HG03108 (cell line): ENCODE measurements around the gene NEXN.

Experiments
- ATAC-seq: cut with Tn5 transposase; IDR thresholded peaks from one replicate; pipeline ENCODE4 v1.9.1; 2021; ENCODE audit warnings: moderate library complexity; ENCODE audit not compliant: unreplicated experiment

The NEXN gene

GRCh38 chr1:77888081-77888780 lies at the start of gene NEXN:
TSS of gene NEXN (plus strand) at chr1:77888624. CDS start at chr1:77916107, 27,483 bp downstream.
- ATAC-seq, result no peak

DNA sequence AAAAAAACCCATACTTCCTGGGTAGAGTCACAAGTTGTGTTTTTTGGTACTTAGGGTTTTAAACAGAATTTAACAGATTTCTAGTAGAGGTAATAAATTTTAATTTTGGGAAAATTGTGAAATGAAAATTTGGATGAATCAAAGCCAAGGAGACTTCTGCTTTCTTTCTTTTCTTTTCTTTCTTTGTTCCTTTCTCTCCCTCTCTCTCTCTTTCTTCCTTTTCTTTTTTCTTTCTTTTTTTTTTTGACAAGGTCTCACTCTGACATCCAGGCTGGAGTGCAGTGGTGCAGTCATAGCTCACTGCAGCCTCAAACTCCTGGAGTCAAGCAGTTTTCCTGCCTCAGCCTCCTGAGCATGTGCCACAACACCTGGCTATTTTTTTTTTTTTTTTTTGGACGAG lies 46.9 kb upstream of the NEXN start:
- no peak for ATAC-seq

DNA sequence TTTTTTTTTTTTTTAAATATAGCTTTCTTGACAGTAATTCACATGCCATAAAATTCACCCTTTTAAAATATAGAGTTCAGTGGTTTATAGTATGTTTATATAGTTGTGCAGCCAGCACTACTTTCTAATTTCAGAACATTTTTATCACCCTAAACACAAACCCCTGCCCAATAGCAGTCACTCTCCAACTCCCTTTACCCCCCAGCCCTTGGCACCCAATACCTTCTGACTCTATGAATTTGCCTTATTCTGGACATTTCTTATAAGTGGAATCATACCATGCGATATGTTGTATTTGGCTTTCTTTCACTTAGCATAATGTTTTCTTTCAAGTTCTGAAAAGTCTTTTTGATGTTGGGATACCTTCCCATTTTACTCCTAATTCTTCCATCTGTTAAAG lies 42.5 kb upstream of the NEXN start:
- ATAC-seq, result no peak

DNA sequence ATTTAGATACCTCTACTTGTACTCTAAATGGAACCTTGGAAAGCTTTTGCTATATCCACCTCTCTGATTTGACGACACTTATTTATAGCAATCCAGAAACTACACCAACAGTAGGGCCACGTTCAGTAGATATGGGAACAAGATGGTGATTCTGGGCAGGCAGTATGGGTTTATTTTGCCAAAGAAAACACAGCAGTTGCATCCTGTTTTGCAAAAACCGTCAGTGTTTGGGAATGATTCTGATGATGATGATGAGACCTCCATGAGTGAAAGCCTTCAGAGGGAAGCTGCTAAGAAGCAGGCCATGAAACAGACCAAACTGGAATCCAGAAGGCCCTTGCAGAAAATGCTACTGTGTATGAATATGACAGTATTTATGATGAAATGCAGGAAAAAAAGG lies 41.5 kb upstream of the NEXN start:
- no peak for ATAC-seq

DNA sequence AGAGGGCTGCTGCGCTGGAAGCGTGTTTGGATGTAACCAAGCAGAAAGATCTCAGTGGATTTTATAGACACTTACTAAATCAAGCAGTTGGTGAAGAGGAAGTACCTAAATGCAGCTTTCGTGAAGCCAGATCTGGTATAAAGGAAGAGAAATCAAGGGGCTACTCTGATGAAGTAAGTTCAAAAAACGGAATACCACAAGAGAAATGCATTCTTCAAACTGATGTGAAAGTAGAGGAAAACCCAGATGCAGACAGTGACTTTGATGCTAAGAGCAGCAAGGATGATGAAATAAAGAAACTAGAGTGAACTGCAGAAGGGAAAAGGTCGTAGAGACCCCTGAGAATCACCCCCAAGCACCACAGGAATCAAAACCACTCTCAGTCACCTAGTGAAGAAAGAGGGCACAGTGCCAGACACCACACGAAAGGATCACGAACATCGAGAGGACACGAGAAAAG lies 40.8 kb upstream of the NEXN start:
- no peak for ATAC-seq

- ATAC-seq, result no peak
Observed at GRCh38 chr1:77850082-77850481, 38.3 kb upstream of the NEXN start.

GRCh38 chr1:77857552-77857951 lies 30.9 kb upstream of the NEXN start:
- no peak for ATAC-seq

GRCh38 chr1:77858725-77859124 lies 29.7 kb upstream of the NEXN start:
- no peak for ATAC-seq

GRCh38 chr1:77859248-77859647 lies 29.2 kb upstream of the NEXN start:
- ATAC-seq, result no peak

DNA sequence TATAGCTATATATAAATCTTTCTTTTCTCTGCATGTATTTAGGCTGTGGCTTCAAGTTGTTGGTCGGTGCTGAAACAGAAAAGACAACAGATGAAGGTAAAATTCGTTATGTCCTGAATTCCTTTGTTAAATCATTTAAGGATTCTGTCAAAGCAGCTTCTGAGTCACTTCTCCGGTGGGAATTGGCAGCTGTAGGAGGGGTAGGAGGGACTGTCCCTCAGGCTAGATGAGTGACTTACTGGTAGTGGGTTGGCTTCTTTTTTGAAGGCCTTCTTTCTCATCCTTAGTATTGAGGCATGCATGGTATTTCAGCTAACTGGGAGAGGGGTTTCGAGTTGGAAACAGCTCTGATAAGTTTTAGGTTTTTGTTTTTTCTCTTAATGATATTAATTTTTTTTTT lies 22.1 kb upstream of the NEXN start:
- no peak for ATAC-seq

DNA sequence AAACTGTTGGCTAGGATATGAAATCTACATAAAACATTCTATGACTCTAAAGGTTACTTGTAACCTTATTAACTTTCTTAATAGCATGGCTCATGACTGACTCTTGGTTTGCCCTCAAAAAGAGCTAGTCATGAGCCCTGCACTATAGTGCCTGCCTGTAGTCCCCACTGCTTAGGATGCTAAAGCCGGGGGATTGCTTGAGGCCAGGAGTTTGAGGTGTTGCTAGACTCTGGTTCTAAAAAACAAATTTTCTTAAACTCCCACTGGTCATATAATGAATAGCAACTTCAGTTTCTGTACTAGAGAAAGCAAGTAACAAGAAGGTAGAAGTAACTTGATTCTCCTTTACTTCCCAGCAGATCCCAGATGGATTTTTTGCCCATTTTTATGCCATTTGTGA lies 15.8 kb upstream of the NEXN start:
- ATAC-seq, result no peak

DNA sequence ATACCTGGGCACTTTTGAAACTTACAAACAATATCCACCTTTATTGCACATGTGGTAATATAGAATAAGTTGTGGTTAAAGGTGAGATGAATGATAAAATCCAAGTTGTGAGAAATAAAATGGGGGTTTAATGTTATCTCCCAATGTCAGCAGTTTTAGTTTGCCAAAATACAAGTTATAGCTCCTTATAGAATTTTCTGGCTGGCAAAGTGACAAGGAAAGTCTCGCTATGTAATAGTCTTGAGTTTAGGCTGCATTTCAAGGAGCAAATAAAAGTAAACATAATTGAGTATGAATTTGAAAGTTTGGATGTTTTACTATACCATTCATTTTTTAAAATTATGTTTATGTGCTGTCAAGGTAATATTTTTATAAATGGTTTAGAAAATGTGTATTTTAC lies 15.0 kb upstream of the NEXN start:
- ATAC-seq, result no peak

DNA sequence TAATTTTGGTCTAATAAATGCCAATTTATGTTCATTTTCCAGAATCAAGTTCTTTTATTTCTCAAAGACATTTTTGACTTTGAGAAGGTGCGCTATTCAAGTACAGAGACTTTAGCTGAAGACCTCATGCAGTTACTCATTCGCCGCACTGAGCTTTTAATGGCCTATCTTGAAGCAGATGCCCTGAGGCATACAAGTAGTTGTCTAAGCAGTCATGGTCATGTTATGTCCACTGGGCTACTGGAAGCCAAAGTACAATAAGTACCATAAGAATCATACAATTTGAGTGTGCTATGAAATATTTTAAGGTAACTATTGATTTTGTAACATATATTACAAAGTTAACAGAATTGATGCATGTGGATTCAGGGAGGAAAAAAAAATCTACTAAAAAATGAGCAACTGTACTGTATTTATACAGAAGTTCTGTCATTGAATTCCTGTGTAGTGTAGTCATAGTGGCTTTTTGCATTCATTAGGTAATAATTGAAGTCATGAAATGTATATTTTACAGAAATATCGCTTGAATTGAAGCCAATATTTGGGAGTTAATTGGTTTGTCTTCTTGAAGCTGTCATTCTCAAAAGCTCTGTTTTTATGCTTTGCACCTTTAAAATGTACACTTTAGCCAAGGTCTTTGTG lies 13.5 kb upstream of the NEXN start:
- ATAC-seq, result no peak

DNA sequence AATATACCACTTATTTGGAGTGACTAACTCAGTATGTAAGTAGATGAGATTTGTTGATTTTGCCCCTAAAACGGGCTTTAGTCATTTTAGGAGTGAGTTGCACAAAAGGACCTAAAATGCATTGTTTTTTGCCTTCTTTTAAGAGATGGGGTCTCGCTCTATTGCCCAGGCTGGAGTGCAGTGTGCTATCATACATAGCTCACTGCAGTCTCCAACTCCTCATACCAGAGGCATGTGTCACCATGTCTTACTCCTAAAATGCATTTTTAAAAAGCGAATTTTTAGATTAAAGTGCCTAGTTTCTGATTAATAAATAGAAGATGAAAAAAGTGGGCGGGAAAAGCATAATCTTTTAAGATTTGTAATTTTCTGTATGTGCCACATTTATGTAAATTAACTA lies 11.5 kb upstream of the NEXN start:
- no peak for ATAC-seq

GRCh38 chr1:77881061-77881460 lies 7.4 kb upstream of the NEXN start:
- ATAC-seq, result no peak

DNA sequence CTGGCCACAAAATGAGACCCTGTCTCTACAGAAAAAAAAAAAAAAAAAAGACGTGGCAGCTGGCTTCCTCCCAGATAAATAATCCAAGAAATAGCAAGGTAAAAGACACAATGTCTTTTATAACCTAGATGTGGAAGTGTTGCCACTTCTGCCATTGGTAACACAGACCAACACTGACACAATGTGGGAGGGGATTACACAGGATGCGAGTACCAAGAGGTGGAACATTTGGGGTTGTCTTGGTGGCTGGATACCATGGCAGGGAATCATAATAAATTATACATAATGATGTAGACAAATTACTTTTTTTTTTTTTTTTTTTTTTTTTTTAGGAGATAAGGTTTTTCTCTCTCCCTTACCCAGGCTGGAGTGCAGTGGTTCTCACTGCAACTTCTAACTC lies 6.0 kb upstream of the NEXN start:
- ATAC-seq, result no peak

- peak; percentile 55 for ATAC-seq
Observed at GRCh38 chr1:77888781-77889642, 588 bp downstream of the NEXN start.

GRCh38 chr1:77889671-77890070 lies 1.2 kb downstream of the NEXN start:
- no peak for ATAC-seq

DNA sequence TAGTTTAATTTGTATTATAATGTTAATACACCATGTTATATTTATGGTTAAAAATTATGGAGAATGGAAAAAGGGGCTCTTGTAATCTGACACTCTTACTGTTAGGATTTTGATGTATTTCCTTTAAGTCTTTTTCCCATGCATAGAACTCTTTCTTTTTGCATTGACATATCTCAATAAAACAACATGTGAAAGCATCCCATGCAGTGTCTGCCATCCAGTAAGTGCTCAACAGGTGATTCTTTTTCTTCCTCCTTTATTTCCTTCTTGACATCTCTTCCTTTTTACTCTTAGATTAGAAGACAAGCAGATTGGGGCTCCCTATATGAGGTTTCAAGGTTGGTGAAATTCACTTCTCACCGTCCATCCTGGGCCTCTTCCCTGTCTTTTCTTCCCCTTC lies 2.8 kb downstream of the NEXN start:
- no peak for ATAC-seq

GRCh38 chr1:77899647-77900320 lies 11.4 kb downstream of the NEXN start:
- no peak for ATAC-seq

GRCh38 chr1:77900687-77901293 lies 12.4 kb downstream of the NEXN start:
- ATAC-seq, result no peak
